ENCODE measurements around the gene CFL1.

CFL1 gene

GRCh38 chr11:65870706-65871681 lies 13.0 kb upstream of the CFL1 start:
- intact Hi-C loops (cut with DNase I; ENCODE audit: low total_unique reads), result no loop called here
- TF ChIP-seq CTCF (IDR thresholded peaks at IDR 0.05), result no peak
- Histone ChIP-seq H3K36me3 (peaks cover 0 to 45% (median 33%) of the 10 kb centered on the region in 3 donors), H3K4me3 (peak overlapping the region in 1 of 2 donors; percentile 76), H3K27me3 (no peaks in the 10 kb centered on the region), H3K4me1 (peaks cover 0 to 34% (median 26%) of the 10 kb centered on the region in 4 donors), H3K27ac (peak overlapping the region; percentile 96 to 98), H3K9me3 (no peaks in the 10 kb centered on the region)
- DNase-seq, result peak in 1 of 2 donors; percentile 67

- peak overlapping the region in 1 of 2 donors; percentile 98 for H3K27ac ChIP-seq
Observed at GRCh38 chr11:65870307-65870658, 12.3 kb upstream of the CFL1 start.

GRCh38 chr11:65869643-65870306 lies 11.8 kb upstream of the CFL1 start:
- intact Hi-C loops (cut with DNase I; ENCODE audit: low total_unique reads), result no loop called here
- Histone ChIP-seq H3K27ac (peak overlapping the region in 1 of 2 donors; percentile 98), H3K9me3 (no peaks in the 10 kb centered on the region), H3K36me3 (peaks cover 9 to 57% (median 45%) of the 10 kb centered on the region in 3 donors), H3K27me3 (no peaks in the 10 kb centered on the region), H3K4me1 (peaks cover 0 to 34% (median 26%) of the 10 kb centered on the region in 4 donors), H3K4me3 (no peak overlapping the region)
- TF ChIP-seq CTCF (IDR thresholded peaks at IDR 0.05), result no peak
- DNase-seq, result peak in 1 of 2 donors; percentile 65

More at GRCh38 chr11:65870307-65870658, 12.3 kb upstream of the CFL1 start:
- peak in 1 of 2 donors; percentile 64 for DNase-seq
- H3K36me3 ChIP-seq, result peaks cover 4 to 52% (median 40%) of the 10 kb centered on the region in 3 donors
- H3K4me3 ChIP-seq, result no peak overlapping the region
- H3K4me1 ChIP-seq, result peaks cover 0 to 34% (median 26%) of the 10 kb centered on the region in 4 donors
- intact Hi-C loops (cut with DNase I; ENCODE audit: low total_unique reads), result no loop called here
- TF ChIP-seq CTCF (IDR thresholded peaks at IDR 0.05), result no peak
- no peaks in the 10 kb centered on the region for H3K9me3 ChIP-seq
- no peaks in the 10 kb centered on the region for H3K27me3 ChIP-seq

GRCh38 chr11:65868907-65869306 lies 10.9 kb upstream of the CFL1 start:
- intact Hi-C loops (cut with DNase I; ENCODE audit: low total_unique reads), result no loop called here
- H3K36me3 ChIP-seq, result peaks cover 18 to 66% (median 54%) of the 10 kb centered on the region in 3 donors
- H3K9me3 ChIP-seq, result no peaks in the 10 kb centered on the region
- no peak for TF ChIP-seq CTCF (IDR thresholded peaks at IDR 0.05)
- H3K4me1 ChIP-seq, result peaks cover 0 to 31% (median 23%) of the 10 kb centered on the region in 4 donors
- DNase-seq, result no peak
- H3K4me3 ChIP-seq, result no peak overlapping the region
- peak overlapping the region in 1 of 2 donors; percentile 3 for H3K27ac ChIP-seq
- no peaks in the 10 kb centered on the region for H3K27me3 ChIP-seq

GRCh38 chr11:65868076-65868667 lies 10.2 kb upstream of the CFL1 start:
- intact Hi-C loops (cut with DNase I; ENCODE audit: low total_unique reads), result no loop called here
- no peaks in the 10 kb centered on the region for H3K27me3 ChIP-seq
- peak overlapping the region in 1 of 2 donors; percentile 3 for H3K27ac ChIP-seq
- peak in 1 of 2 donors; percentile 69 for DNase-seq
- H3K4me3 ChIP-seq, result no peak overlapping the region
- H3K4me1 ChIP-seq, result peaks cover 0 to 32% (median 20%) of the 10 kb centered on the region in 4 donors
- peaks cover 23 to 73% (median 61%) of the 10 kb centered on the region in 3 donors for H3K36me3 ChIP-seq
- TF ChIP-seq CTCF (IDR thresholded peaks at IDR 0.05), result no peak
- no peaks in the 10 kb centered on the region for H3K9me3 ChIP-seq
